ENCODE data around the gene IL22RA2. TPM values are rescaled to one million over a fixed set of nuclear protein-coding genes. Genes with fewer than 3 reads are reported as not detected.
"Not testable (repeated sequence)": the region's sequence is repeated elsewhere in the genome, so short reads cannot be mapped to it uniquely, and the experiment has no call there.

IL22RA2 gene
- polyA plus RNA-seq, 4 donors = not detected

- no peak for DNase-seq (ENCODE audit: low read depth in 4 of 4, low spot score in 2 of 4)
Observed at GRCh38 chr6:137126875-137127485, 46.5 kb downstream of the IL22RA2 start.

DNA sequence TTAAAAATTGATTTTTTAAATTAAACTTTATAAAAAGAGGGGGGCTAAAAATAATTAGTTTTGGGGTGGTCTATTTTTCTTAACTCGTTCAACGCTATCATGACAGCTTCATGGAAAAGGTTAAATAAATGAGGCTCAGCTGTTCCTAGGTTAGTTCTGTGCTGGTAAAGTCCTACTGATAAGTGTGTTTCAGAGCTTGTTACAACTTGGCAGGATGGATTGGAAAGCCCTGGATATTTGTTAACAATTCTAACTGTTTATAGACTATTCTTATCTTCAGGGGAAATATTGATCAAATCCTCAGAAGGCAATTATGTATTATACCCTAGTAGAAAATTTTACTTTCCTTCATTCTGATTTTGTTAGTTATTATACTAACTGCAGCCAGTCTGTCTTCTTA is 50.4 kb downstream of the IL22RA2 start:
- no peak for DNase-seq (ENCODE audit: low read depth in 4 of 4, low spot score in 2 of 4)

DNA sequence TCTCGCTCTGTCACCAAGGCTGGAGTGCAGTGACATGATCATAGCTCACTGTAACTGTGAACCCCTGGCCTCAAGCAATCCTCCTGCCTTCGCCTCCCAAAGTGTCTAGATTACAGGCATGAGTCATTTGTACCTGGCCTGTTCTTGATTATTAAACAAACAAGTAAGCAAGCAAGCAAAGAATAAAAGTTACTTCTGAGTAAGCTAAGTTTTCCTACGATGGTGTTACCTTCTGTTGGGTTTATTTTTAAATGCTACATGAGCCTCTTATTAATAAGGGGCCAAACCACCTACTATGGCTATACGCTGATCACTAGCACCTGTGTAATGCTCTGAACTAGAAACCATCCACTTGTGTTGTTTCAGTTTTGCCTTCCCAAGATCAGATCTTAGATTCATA is 50.8 kb downstream of the IL22RA2 start:
- no peak for DNase-seq (ENCODE audit: low read depth in 4 of 4, low spot score in 2 of 4)

- no peak for DNase-seq (ENCODE audit: low read depth in 4 of 4, low spot score in 2 of 4)
Observed at GRCh38 chr6:137121401-137121997, 51.9 kb downstream of the IL22RA2 start.

- no peak for DNase-seq (ENCODE audit: low read depth in 4 of 4, low spot score in 2 of 4)
Observed at GRCh38 chr6:137120748-137121147, 52.7 kb downstream of the IL22RA2 start.

DNA sequence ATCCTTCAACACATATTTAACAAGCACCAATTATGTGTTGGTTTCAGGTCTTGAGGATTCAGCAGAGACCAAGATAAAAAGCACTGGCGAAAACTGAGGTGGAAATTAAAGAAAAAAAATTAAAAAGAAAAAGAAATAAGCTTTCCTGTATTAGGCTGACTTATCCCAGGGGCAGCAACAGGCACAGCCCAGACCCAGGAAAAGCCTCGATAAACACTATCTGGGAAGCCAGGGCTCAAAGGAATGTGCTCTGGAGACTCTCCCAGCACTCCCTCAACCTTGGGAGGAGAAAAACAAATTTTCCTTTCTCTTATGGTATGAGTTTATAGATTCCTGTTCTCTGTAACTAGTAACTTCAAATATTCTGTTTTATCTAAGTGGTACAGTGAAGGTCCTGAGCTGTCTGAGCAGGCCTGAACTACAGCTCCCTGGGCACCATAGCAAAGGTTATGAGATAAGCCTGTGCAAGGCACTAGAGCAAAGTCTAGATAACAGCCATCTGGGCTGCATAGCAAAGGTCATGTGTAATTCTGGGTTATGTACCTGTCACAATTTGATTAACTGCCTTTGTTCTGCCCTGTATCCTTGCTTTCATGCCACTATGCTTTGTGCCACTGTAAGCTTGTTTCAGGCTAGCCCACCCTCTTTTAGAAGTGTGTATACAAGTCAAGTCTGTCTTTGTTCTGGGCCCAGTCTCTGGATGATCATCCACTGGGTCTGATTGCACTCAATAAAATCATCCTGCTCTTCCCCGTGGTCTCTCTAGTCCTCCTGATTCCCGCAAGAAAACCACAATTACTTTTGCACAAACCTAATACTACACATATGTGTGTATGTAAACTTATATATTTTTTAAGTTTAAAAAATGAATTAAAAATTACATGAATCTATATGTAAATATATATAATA is 54.0 kb downstream of the IL22RA2 start:
- no peak for DNase-seq (ENCODE audit: low read depth in 4 of 4, low spot score in 2 of 4)

DNA sequence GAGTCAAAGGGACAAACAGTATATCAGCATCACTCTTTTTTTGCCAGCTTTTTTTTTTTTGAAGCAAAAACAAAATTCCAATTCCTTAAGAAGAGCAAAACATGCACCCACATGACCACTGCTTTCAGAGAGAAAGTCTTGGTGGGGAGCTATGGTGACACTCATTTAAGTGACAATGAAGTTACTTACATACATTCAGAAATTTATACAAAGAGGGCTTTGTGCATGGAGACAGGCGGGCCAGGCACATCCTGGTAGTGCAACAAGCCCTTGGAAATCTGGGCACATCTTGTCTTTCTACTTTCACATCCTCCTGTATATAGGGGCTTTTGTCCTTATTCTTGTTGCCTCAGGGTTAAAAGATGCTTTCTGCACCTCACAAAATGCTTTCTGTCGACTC is 55.9 kb downstream of the IL22RA2 start:
- no peak for DNase-seq (ENCODE audit: low read depth in 4 of 4, low spot score in 2 of 4)

- DNase-seq (ENCODE audit: low read depth in 4 of 4, low spot score in 2 of 4) = no peak
Observed at GRCh38 chr6:137116807-137117206, 56.6 kb downstream of the IL22RA2 start.

DNA sequence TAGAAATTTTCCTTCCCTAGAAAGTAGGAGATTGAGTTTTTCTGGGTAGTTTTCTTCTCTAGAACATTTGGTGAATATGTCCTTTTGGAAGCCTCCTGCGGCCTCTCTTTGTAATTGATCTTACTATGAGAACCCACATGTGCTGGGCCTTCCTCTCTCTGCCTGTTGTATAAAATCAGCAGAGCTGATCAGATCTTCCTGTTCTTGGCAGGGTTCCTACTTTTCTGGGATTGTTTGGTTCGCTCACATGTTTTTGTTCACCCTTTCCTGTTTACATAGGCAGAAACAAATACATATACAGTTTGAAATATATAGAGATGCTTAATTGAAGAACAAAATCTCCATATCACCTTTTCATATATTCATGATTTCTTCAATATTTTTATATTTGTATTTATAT is 57.8 kb downstream of the IL22RA2 start:
- DNase-seq (ENCODE audit: low read depth in 4 of 4, low spot score in 2 of 4) = no peak

- DNase-seq (ENCODE audit: low read depth in 4 of 4, low spot score in 2 of 4) = no peak
Observed at GRCh38 chr6:137112067-137112355, 61.4 kb downstream of the IL22RA2 start.

DNA sequence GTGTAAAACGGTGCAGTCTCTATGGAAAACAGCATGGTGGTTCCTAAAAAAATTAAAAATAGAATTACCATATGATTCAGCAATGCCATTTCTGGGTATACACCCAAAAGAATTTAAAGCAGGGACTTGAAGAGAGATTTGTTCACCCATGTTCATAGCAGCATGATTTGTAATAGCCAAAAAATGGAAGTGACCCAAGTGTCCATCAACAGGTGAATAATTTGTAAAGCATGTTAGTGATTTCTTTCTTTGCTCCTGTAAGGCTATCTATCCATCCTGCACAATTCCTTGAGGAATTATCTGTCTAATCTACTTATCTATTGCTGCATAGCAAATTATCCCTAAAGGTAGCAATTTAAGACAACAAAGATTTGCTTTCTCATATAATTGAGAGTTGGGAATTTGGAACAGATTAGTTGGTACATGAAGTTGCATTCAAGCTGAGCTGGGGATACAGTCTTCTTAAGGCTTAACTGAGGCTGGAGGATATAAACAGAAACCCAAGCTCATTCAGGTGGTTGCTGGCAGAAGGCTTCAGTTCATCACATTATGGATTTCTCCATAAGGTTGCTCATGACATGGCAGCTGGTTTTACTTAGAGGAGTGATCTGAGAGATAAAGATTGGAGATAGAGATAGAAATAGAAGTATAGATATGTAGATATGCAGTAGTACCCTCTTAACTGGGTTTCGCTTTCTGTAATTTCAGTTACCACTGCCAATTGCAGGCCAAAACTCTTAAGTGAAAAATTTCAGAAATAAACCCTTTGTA is 62.0 kb downstream of the IL22RA2 start:
- no peak for DNase-seq (ENCODE audit: low read depth in 4 of 4, low spot score in 2 of 4)

- DNase-seq (ENCODE audit: low read depth in 4 of 4, low spot score in 2 of 4) = no peak
Observed at GRCh38 chr6:137107767-137108105, 65.7 kb downstream of the IL22RA2 start.

DNA sequence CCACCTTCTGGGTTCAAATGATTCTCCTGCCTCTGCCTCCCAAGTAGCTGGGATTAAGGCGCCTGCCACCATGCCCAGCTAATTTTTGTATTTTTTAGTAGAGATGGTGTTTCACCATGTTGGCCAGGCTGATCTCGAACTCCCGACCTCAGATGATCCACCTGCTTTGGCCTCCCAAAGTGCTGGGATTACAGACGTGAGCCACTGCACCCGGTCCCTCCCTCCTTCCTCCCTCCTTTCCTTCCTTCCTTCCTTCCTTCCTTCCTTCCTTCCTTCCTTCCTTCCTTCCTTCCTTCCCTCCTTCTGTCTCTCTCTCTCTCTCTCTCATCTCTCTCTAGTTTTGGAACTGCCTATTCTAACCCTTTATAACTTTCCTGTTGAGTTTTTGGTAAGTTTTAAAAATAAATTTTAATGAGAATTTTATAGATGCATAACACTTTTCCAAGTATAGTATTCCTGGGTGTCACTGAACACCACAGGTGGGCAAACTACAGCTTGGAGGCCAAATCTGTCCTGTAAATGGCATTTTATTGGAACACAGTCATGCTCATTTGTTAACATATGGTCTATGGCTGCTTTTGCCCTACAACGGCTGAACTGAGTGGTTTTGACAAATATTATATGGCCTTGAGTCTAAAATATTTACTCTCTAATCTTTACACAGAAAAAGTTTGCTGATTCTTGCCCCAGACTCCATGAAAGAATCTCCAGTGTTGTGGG is 66.2 kb downstream of the IL22RA2 start:
- not testable (repeated sequence) for DNase-seq (ENCODE audit: low read depth in 4 of 4, low spot score in 2 of 4)

DNA sequence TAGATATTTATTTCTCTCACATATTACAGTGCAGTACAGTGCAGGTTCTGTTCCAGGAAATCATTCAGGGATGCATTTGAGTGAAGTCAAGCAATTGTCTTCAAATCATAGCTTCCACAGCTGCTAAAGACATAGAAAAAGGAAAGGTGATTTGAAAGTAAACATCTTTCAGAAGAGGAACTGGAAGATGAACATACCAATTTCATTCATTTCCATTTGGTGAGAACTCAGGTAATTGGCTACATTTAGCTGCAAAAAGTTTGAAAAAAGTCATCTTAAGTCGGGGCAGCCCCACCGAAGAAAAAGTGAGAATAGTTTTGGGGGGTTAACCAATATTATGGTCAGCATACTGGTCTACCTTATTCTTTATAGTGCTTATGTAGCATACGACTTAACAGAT is 67.3 kb downstream of the IL22RA2 start:
- DNase-seq (ENCODE audit: low read depth in 4 of 4, low spot score in 2 of 4) = no peak

DNA sequence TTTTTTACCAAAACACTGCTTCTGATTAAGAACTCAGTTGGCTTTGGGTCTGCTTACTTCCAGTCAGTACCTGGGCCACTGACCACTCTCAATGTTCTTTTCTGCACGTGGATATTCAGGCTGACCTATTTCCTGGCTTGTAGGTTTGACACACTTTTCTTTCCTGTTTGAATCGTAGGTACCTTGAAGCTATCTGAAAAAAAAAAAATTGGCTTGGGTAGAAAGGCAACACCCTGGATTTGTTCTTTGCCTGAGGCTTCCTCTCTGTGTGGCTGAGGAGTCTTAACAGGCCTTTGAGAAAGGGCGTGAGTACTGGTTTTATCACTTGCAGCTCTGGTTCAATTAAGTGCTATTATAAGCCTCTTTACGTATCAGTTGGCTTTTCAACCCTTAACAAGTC is 68.1 kb downstream of the IL22RA2 start:
- DNase-seq (ENCODE audit: low read depth in 4 of 4, low spot score in 2 of 4) = no peak

DNA sequence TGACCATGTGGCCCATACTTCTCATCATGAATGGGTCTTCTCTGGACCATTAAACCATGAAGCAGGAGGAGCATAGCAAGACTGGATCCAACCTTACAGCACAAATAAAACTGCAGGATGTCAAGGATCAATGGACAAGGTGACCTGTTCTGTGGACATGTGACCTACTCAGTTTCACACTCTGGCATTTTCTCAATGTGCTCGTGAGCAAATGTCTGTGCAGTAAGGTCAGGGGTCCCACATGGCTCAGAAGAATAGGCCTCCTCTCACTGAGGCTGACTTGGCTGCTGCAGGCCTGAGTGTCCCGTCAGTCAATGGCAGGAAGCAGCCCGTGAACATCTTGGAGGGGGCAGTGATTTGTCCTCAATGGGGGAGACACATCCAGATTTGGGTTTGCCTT is 68.5 kb downstream of the IL22RA2 start:
- no peak for DNase-seq (ENCODE audit: low read depth in 4 of 4, low spot score in 2 of 4)

- DNase-seq (ENCODE audit: low read depth in 4 of 4, low spot score in 2 of 4) = no peak
Observed at GRCh38 chr6:137102851-137103492, 70.5 kb downstream of the IL22RA2 start.

DNA sequence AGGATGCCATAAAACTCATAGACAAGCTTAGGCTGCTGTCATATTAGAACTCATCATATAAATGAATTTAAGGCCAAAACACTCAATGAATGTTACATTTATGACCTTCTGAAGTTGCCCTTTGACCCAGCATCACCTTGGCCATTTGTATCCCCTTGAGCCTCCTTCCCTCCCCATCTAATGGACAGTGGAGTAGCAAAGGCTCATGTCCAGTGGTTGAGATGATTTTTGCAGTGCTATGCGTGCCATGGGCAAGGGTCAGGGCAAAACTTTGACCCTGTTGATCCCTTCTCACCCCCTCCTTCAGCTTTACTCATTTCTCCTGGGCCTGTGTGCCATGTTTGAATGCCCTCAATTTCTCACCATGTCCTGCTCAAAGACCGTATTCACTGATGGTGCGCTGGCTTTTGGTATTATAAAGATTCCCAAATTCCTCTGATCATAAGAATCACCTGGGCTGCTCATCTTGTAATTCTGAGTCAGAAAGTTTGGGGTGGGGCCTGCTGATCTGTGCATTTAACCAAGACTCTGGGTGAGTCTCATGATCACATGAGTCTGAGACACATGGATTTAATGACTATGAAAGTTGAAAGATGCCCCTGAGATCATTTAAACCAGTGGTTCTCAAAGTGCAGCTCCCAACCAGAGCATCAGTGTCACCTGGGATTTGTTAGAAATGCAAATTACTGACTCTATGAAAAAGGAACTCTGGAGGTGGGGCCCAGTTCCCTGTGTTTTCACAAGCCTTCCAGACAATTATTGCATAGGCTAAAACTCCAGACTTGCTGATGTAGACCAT is 71.2 kb downstream of the IL22RA2 start:
- DNase-seq (ENCODE audit: low read depth in 4 of 4, low spot score in 2 of 4) = no peak

- DNase-seq (ENCODE audit: low read depth in 4 of 4, low spot score in 2 of 4) = no peak
Observed at GRCh38 chr6:137099689-137100403, 73.6 kb downstream of the IL22RA2 start.

Data from left renal cortex interstitium (tissue), 4 donors.